ENCODE measurements around the gene PAX5. TPM values are rescaled to one million over a fixed set of nuclear protein-coding genes. Genes with fewer than 3 reads are reported as not detected.
A peak's percentile ranks its signal among the peaks of the same experiment; 100 is the strongest.

PAX5 gene
- total RNA-seq, 4 donors from 2014 or later = 0.95 to 61.9 (median 3.6) TPM; not detected in 1

GRCh38 chr9:36867241-36867640 is 166.8 kb downstream of the PAX5 start:
- no peak for TF ChIP-seq CTCF (IDR thresholded peaks at IDR 0.05)
- TF ChIP-seq POLR2A (IDR thresholded peaks at IDR 0.05) = no peak
- H3K27me3 ChIP-seq = no peaks in the 10 kb centered on the region
- H3K4me1 ChIP-seq = peaks cover 0 to 16% (median 0%) of the 10 kb centered on the region in 4 donors
- no peaks in the 10 kb centered on the region for H3K9me3 ChIP-seq
- no peak overlapping the region for H3K27ac ChIP-seq
- peak in 1 of 3 donors; percentile 16 for DNase-seq
- H3K4me3 ChIP-seq = no peak overlapping the region
- H3K36me3 ChIP-seq = no peaks in the 10 kb centered on the region

GRCh38 chr9:36866840-36867239 is 167.2 kb downstream of the PAX5 start:
- H3K4me1 ChIP-seq = peaks cover 0 to 16% (median 0%) of the 10 kb centered on the region in 4 donors
- H3K27ac ChIP-seq = no peak overlapping the region
- no peak for TF ChIP-seq POLR2A (IDR thresholded peaks at IDR 0.05)
- no peak for DNase-seq
- H3K9me3 ChIP-seq = no peaks in the 10 kb centered on the region
- no peak overlapping the region for H3K4me3 ChIP-seq
- H3K36me3 ChIP-seq = no peaks in the 10 kb centered on the region
- H3K27me3 ChIP-seq = no peaks in the 10 kb centered on the region

- Histone ChIP-seq H3K4me3 (no peak overlapping the region), H3K4me1 (peaks cover 0 to 16% (median 0%) of the 10 kb centered on the region in 4 donors), H3K9me3 (no peaks in the 10 kb centered on the region), H3K27me3 (no peaks in the 10 kb centered on the region), H3K36me3 (no peaks in the 10 kb centered on the region), H3K27ac (no peak overlapping the region)
- DNase-seq = no peak
- TF ChIP-seq CTCF (IDR thresholded peaks at IDR 0.05) = no peak
- TF ChIP-seq POLR2A (IDR thresholded peaks at IDR 0.05) = no peak
These were observed 168.1 kb downstream of the PAX5 start for GRCh38 chr9:36865731-36866635.

GRCh38 chr9:36864491-36865410 is 169.3 kb downstream of the PAX5 start:
- Histone ChIP-seq H3K36me3 (no peaks in the 10 kb centered on the region), H3K4me1 (peaks cover 0 to 16% (median 0%) of the 10 kb centered on the region in 4 donors), H3K4me3 (no peak overlapping the region), H3K27me3 (no peaks in the 10 kb centered on the region), H3K27ac (peak overlapping the region in 1 of 4 donors; percentile 5), H3K9me3 (no peaks in the 10 kb centered on the region)
- DNase-seq = no peak
- TF ChIP-seq POLR2A (IDR thresholded peaks at IDR 0.05) = no peak
- TF ChIP-seq CTCF (IDR thresholded peaks at IDR 0.05) = no peak

- peak in 2 of 3 donors; percentile 62 to 64 for DNase-seq
- Histone ChIP-seq H3K27me3 (no peaks in the 10 kb centered on the region), H3K9me3 (no peaks in the 10 kb centered on the region), H3K4me1 (peaks cover 0 to 3% (median 0%) of the 10 kb centered on the region in 4 donors), H3K36me3 (no peaks in the 10 kb centered on the region), H3K27ac (no peak overlapping the region), H3K4me3 (no peak overlapping the region)
- no peak for TF ChIP-seq POLR2A (IDR thresholded peaks at IDR 0.05)
- TF ChIP-seq CTCF (IDR thresholded peaks at IDR 0.05) = peak in 4 of 6 experiments; percentile 22 to 56 (median 49)
These were observed 171.6 kb downstream of the PAX5 start for GRCh38 chr9:36862206-36863145.
